ENCODE data around the gene CENPM. TPM values are rescaled to one million over a fixed set of nuclear protein-coding genes. Genes with fewer than 3 reads are reported as not detected.
A peak's percentile ranks its signal among the peaks of the same experiment; 100 is the strongest.

Gene CENPM
- total and polyA plus RNA-seq, 9 of the 15 experiments (the other 6 are each of a cell fraction or from before 2014, with no cell fraction given) = 11.3 to 67.7 (median 32.3) TPM

GRCh38 chr22:41908411-41909309 lies 38.3 kb downstream of the CENPM start:
- CTCF ChIA-PET (ENCODE audit: low intra/inter-chr PET ratio) = no interaction called here
- no peaks in the 10 kb centered on the region for H3K9me3 ChIP-seq (replicated peaks; ENCODE audit: control insufficient read depth, insufficient read depth, low read depth, low read length)
- POLR2A ChIA-PET = interaction anchor here (0.5 to 1.2 kb wide), 5 partner anchors 19 to 316 kb away, joined by 3 to 4 read pairs (median 3); no protein-coding TSS in a partner anchor
- ATAC-seq (peak; percentile 23), FAIRE-seq (no peak), DNase-seq (ENCODE audit: extremely low read depth in 1 of 4, low spot score in 3 of 4) (no peak)
- no peak overlapping the region for H2AFZ ChIP-seq (ENCODE audit: low read depth, low read length)
- intact Hi-C loops (cut with micrococcal nuclease) (no loop called here), in situ Hi-C loops (cut with MboI) (no loop called here)
- H3K9ac ChIP-seq (ENCODE audit: insufficient read depth in 1 of 2, low read depth in 2 of 2, low read length in 2 of 2) = no peak overlapping the region; a peak in 1 of 4 replicates
- H3K27ac ChIP-seq (ENCODE audit: extremely low read depth, low read depth, low read length) = no peak overlapping the region
- H3K4me2 ChIP-seq (ENCODE audit: insufficient read depth, low read length) = no peak overlapping the region
- 60% methylated on average over 10 of the region's 14 CpGs for WGBS (ENCODE audit: insufficient coverage, low coverage, missing lambda C conversion rate)
- no TSS peak for BruUV-seq (replicated peaks)
- H3K27me3 ChIP-seq (ENCODE audit: control insufficient read depth in 2 of 2, insufficient read depth in 2 of 2, low read length in 2 of 2) = no peaks in the 10 kb centered on the region
- TF ChIP-seq POLR2G (IDR thresholded peaks at IDR 0.05; ENCODE audit: low read depth, low read length) (peak; percentile 60), ETS1 (conservative IDR thresholded peaks at IDR 0.05; ENCODE audit: control insufficient read depth, low read depth, low read length) (no peak), SUPT5H (IDR thresholded peaks at IDR 0.05) (peak; percentile 10; the same call in 1 of the 2 replicates)
- H3K4me1 ChIP-seq (replicated peaks in 1 of 2; ENCODE audit: control insufficient read depth in 2 of 2, insufficient read depth in 2 of 2, low read length in 2 of 2) = peaks cover 0 to 14% of the 10 kb centered on the region in 2 experiments; a peak in 2 of 5 replicates
- no peaks in the 10 kb centered on the region for H3K9me1 ChIP-seq (ENCODE audit: control insufficient read depth, insufficient read depth, low read length)
- peaks cover 32% of the 10 kb centered on the region; the same call in 2 of the 3 replicates for H3K36me3 ChIP-seq (ENCODE audit: control insufficient read depth, insufficient read depth, low read length)
- peaks cover 17% of the 10 kb centered on the region; the same call in 1 of the 2 replicates for H4K20me1 ChIP-seq (replicated peaks; ENCODE audit: control insufficient read depth, insufficient read depth, low read length)
- no peak overlapping the region for H3K4me3 ChIP-seq
- H3K79me2 ChIP-seq (ENCODE audit: control insufficient read depth, insufficient read depth, low read length) = no peaks in the 10 kb centered on the region

Data from K562 (cell line).